Erythroblast (primary cell): ENCODE data around the gene WFDC1.

Experiments
- GATA1 ChIP-seq: IDR thresholded peaks from 2 replicates; pipeline ENCODE4 v1.6.1; 2011; ENCODE audit warnings: low read depth, mild to moderate bottlenecking, control low read depth, low read length, moderate library complexity
- POLR2A ChIP-seq: IDR thresholded peaks from 2 replicates; pipeline ENCODE4 v1.6.1; 2011; ENCODE audit warnings: mild to moderate bottlenecking, low read length

GRCh38 chr16:84254062-84254461, 40.6 kb upstream of the WFDC1 start:
- no peak for TF ChIP-seq POLR2A
- TF ChIP-seq GATA1 = no peak
